Measurements from ENCODE around the gene TUBB4A. TPM values are rescaled to one million over a fixed set of nuclear protein-coding genes. Genes with fewer than 3 reads are reported as not detected.
"Not testable (repeated sequence)": the region's sequence is repeated elsewhere in the genome, so short reads cannot be mapped to it uniquely, and the experiment has no call there.

The TUBB4A gene
- total RNA-seq, 1 donor from 2014 or later, result 47.8 TPM

DNA sequence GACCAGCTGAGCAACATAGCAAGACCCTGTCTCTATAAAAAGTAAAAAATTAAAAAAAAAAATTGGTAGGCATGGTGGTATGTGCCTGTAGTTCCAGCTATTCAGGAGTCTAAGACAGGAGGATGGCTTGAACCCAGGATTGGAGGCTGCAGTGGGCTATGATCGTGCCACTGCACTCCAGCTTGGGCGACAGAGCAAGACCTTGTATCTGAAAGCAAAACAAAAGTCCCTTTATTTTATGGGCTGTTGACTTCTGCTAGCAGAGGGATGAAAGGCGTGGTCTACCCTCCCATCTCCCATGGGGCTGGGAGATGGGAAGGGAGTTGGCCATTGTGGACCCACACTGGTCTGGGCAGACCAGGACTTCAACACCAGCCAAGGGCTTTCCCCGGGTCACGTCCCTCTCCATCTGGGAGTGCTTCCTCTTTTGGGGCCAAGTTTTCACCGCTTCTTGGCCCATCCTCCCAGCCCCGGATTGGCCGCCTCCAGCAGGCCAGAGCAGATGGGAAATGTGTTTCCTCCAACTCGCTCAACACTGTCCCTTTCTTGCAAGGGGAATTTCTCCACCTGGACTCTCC, 26.5 kb upstream of the TUBB4A start:
- DNase-seq (ENCODE audit: low spot score) (peak; percentile 69), ATAC-seq (peak; percentile 59)
- intact Hi-C loops (cut with DNase I), result no loop called here

DNA sequence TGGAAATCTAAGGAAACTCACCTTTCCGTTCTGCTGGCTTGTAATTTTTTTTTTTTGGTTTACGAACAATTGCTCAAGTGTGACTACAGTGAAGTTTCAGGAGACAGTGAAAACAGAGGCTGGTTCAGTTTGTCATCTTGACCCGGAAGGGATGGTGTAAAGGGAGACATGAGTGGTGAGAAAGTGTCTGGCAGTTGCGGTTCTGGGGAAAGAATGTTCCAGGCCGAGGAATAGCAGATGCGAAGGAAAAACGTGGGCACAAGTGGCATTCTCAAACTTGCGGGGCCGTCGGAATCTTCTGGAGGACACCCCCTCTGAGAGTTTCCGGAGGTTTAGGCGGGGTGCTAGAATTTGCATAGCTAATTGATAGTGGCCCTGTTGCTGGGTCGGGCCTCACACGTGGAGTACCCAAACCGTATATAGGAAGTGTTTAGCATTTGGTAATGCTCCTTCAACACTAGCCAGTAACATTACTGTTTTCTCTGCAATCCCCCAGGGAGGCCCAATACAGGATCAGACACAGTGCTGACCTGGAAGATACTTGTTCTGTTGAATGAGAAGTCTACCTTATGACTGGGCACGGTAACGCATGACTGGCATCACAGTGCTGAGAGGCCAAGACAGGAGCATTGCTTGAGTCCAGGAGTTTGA, 25.9 kb upstream of the TUBB4A start:
- DNase-seq (ENCODE audit: low spot score) (no peak), ATAC-seq (no peak)
- intact Hi-C loops (cut with DNase I), result no loop called here

DNA sequence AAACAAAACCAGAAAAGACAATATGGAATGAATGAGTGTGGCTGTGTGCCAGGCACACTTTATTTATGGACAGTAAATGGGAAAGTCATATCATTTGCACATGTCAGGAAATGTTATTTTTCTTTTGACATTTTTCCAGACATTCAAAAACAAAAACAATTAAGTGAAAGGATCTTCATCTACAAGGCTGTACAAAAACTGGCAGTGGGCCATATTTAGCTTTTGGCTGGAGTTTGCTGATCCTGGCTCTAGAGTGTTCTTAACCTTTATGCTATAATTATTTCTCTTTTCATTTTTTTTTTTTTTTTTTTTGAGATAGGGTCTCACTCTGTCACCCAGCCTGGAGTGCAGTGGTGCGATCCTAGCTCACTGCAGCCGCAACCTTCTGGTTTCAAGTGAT, 22.2 kb upstream of the TUBB4A start:
- DNase-seq (ENCODE audit: low spot score) (no peak), ATAC-seq (no peak)
- intact Hi-C loops (cut with DNase I), result no loop called here

DNA sequence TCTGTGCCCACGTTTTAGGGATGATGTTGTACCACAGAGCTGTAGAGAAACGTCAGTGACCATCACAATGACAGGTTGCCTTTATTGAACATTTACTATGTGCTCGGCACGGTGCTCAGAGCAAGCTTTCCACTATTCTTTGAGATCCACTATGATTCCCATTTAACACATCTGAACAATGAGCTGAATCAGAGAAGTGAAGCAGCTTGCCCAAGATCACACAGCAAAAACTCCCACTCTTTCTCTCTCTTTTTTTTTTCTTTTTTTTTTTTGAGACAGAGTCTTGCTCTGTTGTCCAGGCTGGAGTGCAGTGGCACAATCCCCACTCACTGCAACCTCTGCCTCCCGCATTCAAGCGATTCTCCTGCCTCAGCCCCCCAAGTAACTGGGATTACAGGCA, 20.6 kb upstream of the TUBB4A start:
- DNase-seq (ENCODE audit: low spot score) (no peak), ATAC-seq (no peak)
- intact Hi-C loops (cut with DNase I), result no loop called here

DNA sequence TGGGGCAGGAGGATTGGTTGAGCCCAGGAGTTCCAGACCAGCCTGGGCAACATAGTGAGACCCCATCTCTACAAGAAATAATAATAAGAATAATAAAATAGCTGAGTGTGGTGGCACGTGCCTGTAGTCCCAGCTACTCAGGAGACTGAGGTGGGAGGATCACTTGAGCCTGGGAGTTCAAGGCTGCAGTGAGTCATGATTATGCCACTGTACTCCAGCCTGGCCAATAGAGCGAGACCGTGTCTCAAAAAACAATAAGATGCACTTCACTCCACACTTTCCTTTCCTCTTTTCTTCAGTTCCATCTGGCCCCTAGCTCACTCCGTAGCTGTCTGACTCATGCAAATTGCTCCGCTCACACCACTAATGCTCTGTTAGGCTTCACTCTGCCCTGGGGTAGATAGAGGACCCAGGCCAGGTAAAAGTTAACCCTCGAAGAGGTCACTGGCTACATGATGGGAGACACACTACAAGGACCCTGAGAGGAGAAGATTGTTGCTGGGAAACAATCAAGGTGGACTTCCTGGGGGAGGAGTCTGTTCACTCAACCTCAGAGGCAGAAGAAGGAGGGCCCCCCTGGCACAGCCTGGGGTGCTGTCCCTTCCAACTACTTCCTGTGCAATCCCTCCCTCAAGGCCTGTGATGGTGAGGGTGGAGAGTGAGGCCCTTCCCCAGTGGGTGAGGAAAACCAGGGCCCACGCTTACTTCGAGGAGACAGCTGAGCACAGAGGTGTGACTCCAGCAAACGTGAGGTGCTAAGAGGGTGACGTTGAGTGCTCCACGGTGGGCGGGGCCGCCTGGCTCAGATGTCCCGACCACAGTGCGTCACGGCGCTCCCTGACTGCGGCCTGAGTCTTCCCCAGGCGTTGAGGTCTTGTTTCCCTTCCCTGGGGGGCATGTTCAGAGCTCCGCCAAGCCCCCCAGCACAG, 19.9 kb upstream of the TUBB4A start:
- peak; percentile 27 for ATAC-seq
- no peak for DNase-seq (ENCODE audit: low spot score)
- intact Hi-C loops (cut with DNase I), result no loop called here

DNA sequence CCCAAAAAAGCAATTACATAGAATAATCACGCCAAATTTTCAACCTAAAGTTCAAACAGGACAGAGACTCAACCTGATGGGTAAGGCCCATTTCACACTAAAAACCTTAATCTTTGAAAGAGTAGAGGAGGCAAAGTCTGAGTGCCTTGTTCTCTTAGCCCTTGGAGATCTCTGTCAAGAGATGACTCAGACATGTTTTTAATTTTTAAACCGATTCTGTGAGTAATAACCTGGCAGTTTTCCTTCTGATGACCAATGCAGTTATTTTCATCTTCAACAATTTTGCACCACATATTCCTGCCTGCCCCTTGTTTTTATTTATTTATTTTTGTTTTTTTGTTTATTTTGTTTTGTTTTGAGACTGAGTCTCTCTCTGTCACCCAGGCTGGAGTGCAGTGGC, 17.2 kb upstream of the TUBB4A start:
- DNase-seq (ENCODE audit: low spot score), result no peak
- ATAC-seq, result no peak
- intact Hi-C loops (cut with DNase I), result no loop called here

- DNase-seq (ENCODE audit: low spot score) (no peak), ATAC-seq (no peak)
- intact Hi-C loops (cut with DNase I), result no loop called here
These were observed 16.2 kb upstream of the TUBB4A start for GRCh38 chr19:6518145-6518911.

- peak; percentile 94 for ATAC-seq
- intact Hi-C loops (cut with DNase I), result loop anchor here (2.0 kb wide), 1 partner anchor 116 kb away; no protein-coding TSS in a partner anchor
- peak; percentile 94 for DNase-seq (ENCODE audit: low spot score)
These were observed 14.7 kb upstream of the TUBB4A start for GRCh38 chr19:6516659-6517291.

DNA sequence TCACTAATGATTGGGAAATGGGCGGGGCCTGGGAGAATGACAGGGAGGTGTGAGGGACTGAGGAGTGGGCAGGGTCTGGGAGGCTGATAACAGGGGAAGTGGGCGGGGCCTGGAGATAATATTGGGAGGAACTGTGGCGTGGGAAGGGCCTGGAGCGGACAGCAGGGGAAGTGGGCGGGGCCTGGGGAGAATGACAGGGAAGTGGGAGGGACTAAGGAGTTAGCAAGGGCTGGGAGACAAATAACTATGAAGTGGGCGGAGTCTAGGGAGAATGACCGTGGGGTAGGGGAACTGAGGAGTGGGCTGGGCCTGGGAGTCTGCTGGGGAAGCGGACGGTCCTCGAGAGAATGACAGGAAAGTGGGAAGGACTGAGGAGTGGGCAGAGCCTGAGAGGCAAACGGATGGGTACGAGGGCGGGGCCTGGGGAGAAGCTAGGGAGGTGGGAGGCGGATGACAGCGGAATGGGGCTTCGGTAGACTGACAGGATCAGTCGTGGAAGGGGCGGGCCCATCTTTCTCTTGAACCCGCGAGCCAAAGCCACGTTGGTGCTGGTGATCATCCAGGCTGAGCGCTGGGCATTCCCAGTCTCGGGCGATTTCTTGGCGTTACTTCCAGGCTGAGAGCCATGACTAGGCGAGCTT, 14.0 kb upstream of the TUBB4A start:
- DNase-seq (ENCODE audit: low spot score) (peak; percentile 94), ATAC-seq (peak; percentile 91)
- intact Hi-C loops (cut with DNase I), result loop anchor here (2.0 kb wide), 1 partner anchor 117 kb away; no protein-coding TSS in a partner anchor

DNA sequence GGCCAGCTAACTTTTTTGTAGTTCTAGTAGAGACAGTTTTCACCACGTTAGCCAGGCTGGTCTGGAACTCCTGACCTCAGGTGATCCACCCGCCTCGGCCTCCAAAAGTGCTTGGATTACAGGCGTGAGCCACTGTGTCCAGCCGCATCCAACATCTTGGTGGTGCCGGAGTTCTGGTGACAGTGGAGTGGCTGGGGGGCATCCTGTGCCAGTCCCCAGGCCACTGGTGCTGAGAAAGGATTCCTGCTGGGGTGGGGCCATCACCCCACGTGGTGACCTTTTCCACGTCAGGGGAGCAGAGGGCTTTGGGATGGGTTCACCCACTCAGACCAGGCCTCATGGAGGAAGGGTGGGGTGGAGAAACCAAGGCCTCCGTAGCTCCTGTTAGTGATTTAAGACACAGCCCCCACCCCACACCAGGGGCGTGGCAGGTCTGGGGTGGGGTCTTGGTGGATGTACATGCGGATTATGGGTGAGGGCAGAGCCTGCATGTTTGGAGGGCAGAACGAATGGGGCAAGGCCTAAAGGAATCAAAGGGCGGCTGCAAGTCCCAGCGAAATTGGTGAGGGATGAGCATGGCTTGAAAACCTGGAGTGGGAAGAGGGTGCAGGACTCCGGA, 12.9 kb upstream of the TUBB4A start:
- intact Hi-C loops (cut with DNase I), result no loop called here
- DNase-seq (ENCODE audit: low spot score) (no peak), ATAC-seq (no peak)

GRCh38 chr19:6514089-6514488, 12.0 kb upstream of the TUBB4A start:
- ATAC-seq (no peak), DNase-seq (ENCODE audit: low spot score) (no peak)
- intact Hi-C loops (cut with DNase I), result no loop called here

GRCh38 chr19:6510618-6511017, 8.5 kb upstream of the TUBB4A start:
- no peak for ATAC-seq
- intact Hi-C loops (cut with DNase I), result no loop called here
- no peak for DNase-seq (ENCODE audit: low spot score)

- peak; percentile 88 for ATAC-seq
- intact Hi-C loops (cut with DNase I), result no loop called here
- DNase-seq (ENCODE audit: low spot score), result peak; percentile 75
These were observed 7.2 kb upstream of the TUBB4A start for GRCh38 chr19:6509118-6509971.

DNA sequence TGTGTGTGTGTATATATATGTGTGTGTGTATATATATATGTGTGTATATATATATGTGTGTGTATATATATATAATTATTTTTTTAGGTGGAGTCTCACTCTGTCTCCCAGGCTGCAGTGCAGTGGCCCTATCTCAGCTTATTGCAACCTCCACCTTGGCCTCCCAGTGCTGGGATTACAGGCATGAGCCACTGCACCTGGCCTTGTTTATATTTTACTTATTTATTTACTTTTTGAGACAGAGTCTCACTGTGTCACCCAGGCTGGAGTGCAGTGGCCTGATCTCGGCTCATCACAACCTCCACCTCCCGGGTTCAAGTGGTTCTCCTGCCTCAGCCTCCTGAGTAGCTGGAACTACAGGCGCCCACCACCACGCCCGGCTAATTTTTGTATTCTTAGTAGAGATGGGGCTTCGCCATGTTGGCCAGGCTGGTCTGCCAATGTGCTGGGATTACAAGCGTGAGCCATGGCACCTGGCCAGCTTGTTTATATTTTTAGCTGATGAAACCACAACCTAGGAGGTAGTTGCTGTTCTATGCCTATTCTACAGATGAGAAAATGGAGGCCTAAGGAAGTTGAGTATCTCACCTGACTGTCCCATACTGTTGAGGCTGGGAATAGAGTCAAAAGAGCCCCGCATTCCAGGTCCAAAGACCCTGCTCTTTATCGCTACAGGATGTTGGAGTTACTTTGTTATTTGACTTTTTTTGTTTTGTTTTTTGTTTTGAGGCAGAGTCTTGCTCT, 6.1 kb upstream of the TUBB4A start:
- ATAC-seq; intact Hi-C loops (cut with DNase I); DNase-seq (ENCODE audit: low spot score): not testable (repeated sequence)

DNA sequence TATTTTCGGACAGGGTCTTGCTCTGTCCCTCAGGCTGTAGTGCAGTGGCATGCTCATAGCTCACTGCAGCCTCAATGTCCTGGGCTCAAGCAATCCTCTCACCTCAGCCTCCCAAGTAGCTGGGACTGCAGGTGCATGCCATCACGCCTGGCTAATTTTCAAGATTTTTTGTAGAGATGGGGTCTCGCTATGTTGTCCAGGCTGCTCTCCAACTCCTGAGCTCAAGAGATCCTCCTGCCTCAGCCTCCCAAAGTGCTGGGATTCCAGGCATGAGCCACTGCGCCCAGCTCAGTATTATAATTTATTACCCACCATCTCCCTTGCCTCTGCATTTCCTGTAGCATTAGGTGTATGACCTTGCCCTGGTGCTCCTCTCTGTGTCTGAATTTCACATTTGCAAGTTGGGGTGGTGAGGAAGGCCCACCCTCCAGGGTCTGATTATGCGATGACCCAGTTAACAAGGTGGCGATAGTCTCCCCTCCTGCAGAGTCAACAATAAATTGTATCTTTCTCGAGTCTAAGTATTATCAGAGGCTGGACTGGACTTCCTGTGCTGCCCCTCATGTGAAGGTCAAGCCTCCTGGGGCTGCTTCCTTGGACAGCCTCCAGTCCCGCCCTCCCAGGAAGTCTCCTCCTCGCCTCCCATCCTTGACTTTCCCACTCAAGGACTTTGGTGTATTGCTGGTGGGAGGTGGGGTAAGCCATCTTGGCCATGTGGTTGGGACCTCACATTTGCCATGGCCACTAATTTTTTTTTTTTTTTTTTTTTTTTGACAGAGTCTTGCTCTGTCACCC, 1.5 kb upstream of the TUBB4A start:
- DNase-seq (ENCODE audit: low spot score) (no peak), ATAC-seq (no peak)
- intact Hi-C loops (cut with DNase I), result no loop called here

Data from sciatic nerve (tissue), 2 donors.